HepG2 (cell line): ENCODE results near the gene POLR2H. TPM values are rescaled to one million over a fixed set of nuclear protein-coding genes. Genes with fewer than 3 reads are reported as not detected.

Experiments used
- BORCS8-MEF2B ChIP-seq: sonication (generic); formaldehyde crosslinking; IDR thresholded peaks from 2 replicates; pipeline ENCODE4 v1.8.0; 2022; ENCODE audit warnings: mild to moderate bottlenecking, missing genetic modification reagents
- GATAD2A ChIP-seq: IDR thresholded peaks from 2 replicates; pipeline ENCODE4 v1.6.1; 2016
- KLF12 ChIP-seq: sonication (generic); formaldehyde crosslinking; IDR thresholded peaks from 2 replicates; pipeline ENCODE4 v1.4.0; 2020; ENCODE audit warnings: missing genetic modification reagents, borderline replicate concordance
- NBN ChIP-seq: fragments of 450-650 bp; conservative IDR thresholded peaks from 2 replicates; pipeline ENCODE4 v1.6.1; 2017
- NR2F6 ChIP-seq, 2 experiments: IDR thresholded peaks; 2 replicates each; pipeline ENCODE4 v1.6.1; 2016; ENCODE audit warnings: antibody characterized with exemption in 1 of 2, mild to moderate bottlenecking in 1 of 2
- RBM22 ChIP-seq: fragments of 200-400 bp; formaldehyde crosslinking; optimal IDR thresholded peaks from 2 replicates; pipeline ENCODE3; 2017; ENCODE audit warnings: mild to moderate bottlenecking, low read length, moderate library complexity
- SPEN ChIP-seq: sonication (generic); formaldehyde crosslinking; IDR thresholded peaks from 2 replicates; pipeline ENCODE4 v1.5.1; 2020; ENCODE audit warnings: low read depth, mild to moderate bottlenecking, missing genetic modification reagents
- STAG1 ChIP-seq: sonication (generic); formaldehyde crosslinking; IDR thresholded peaks from 2 replicates; pipeline ENCODE4 v1.4.0; 2020; ENCODE audit warnings: missing genetic modification reagents
- XRCC5 ChIP-seq: fragments of 200-400 bp; formaldehyde crosslinking; optimal IDR thresholded peaks from 2 replicates; pipeline ENCODE3; 2017; ENCODE audit warnings: mild to moderate bottlenecking, low read length
- ZBTB8A ChIP-seq: sonication (generic); formaldehyde crosslinking; IDR thresholded peaks from 2 replicates; pipeline ENCODE4 v1.4.0; 2020; ENCODE audit warnings: mild to moderate bottlenecking, low read depth, missing genetic modification reagents, borderline replicate concordance
- ZFP36 ChIP-seq: fragments of 150-350 bp; IDR thresholded peaks from 2 replicates; pipeline ENCODE4 v1.6.1; 2018; ENCODE audit warnings: borderline replicate concordance, low read length, low read depth; ENCODE audit not compliant: partially characterized antibody
- ZNF337 ChIP-seq: sonication (generic); formaldehyde crosslinking; IDR thresholded peaks from 2 replicates; pipeline ENCODE4 v1.5.1; 2020; ENCODE audit warnings: missing genetic modification reagents, low read depth, mild to moderate bottlenecking, borderline replicate concordance
- ZNF766 ChIP-seq: sonication (generic); formaldehyde crosslinking; IDR thresholded peaks from 2 replicates; pipeline ENCODE4 v1.5.0; 2020; ENCODE audit warnings: missing genetic modification reagents, borderline replicate concordance
- ZNF816 ChIP-seq: sonication (generic); formaldehyde crosslinking; IDR thresholded peaks from 2 replicates; pipeline ENCODE4 v1.8.0; 2022; ENCODE audit warnings: missing genetic modification reagents, mild to moderate bottlenecking, borderline replicate concordance
- polyA plus RNA-seq, 8 experiments: library from polyadenylated mRNA; depleted of rRNA in 3 of 8; stranded (reverse) in 7 of 8; unstranded in 1 of 8; fragments of >200 nt; fragmentation: Illumina TruSeq in 4 of 8; extraction: Trizol in 4 of 8; gene quantifications; 2 replicates each; pipeline versions ENCODE4 v1.2.1 to v1.2.3, GENCODE V29; 2011 to 2016; ENCODE audit warnings: low read depth in 4 of 8, missing spikeins in 1 of 8, mixed read lengths in 1 of 8; ENCODE audit not compliant: insufficient read depth in 1 of 8
- total RNA-seq, 5 experiments: library from RNA; depleted of rRNA; stranded (reverse); fragments of >200 nt; fragmentation: Illumina TruSeq; extraction: Trizol; gene quantifications; 2 replicates each; pipeline ENCODE4 v1.2.3, GENCODE V29; 2016; ENCODE audit warnings: low read depth in 1 of 5
- TF ChIP-seq, protein P1 (sequence below): IDR thresholded peaks from 2 replicates; pipeline ENCODE4 v1.6.1; 2016; ENCODE audit warnings: control low read depth
- TF ChIP-seq, protein P2 (sequence below): sonication (generic); formaldehyde crosslinking; IDR thresholded peaks from 2 replicates; pipeline ENCODE4 v1.5.1; 2020; ENCODE audit warnings: mild to moderate bottlenecking, moderate library complexity, missing genetic modification reagents
- TF ChIP-seq, protein P3 (sequence below): sonication (generic); formaldehyde crosslinking; IDR thresholded peaks from 2 replicates; pipeline ENCODE4 v1.9.0; 2022; ENCODE audit warnings: missing genetic modification reagents, mild to moderate bottlenecking, borderline replicate concordance
- TF ChIP-seq, protein P4 (sequence below): sonication (generic); IDR thresholded peaks from 2 replicates; pipeline ENCODE4 v1.6.1; 2016; ENCODE audit warnings: low read depth, borderline replicate concordance
- TF ChIP-seq, protein P5 (sequence below): sonication (generic); formaldehyde crosslinking; IDR thresholded peaks from 2 replicates; pipeline ENCODE4 v1.5.0; 2020; ENCODE audit warnings: mild to moderate bottlenecking, missing genetic modification reagents, moderate library complexity
- TF ChIP-seq, protein P6 (sequence below): sonication (generic); formaldehyde crosslinking; IDR thresholded peaks from 2 replicates; pipeline ENCODE4 v1.8.1; 2023; ENCODE audit warnings: mild to moderate bottlenecking, moderate library complexity, missing genetic modification reagents

Gene POLR2H
- total and polyA plus RNA-seq, 2 of the 13 experiments (the other 11 are each of a cell fraction or from before 2014, with no cell fraction given): 118 to 194 TPM

DNA sequence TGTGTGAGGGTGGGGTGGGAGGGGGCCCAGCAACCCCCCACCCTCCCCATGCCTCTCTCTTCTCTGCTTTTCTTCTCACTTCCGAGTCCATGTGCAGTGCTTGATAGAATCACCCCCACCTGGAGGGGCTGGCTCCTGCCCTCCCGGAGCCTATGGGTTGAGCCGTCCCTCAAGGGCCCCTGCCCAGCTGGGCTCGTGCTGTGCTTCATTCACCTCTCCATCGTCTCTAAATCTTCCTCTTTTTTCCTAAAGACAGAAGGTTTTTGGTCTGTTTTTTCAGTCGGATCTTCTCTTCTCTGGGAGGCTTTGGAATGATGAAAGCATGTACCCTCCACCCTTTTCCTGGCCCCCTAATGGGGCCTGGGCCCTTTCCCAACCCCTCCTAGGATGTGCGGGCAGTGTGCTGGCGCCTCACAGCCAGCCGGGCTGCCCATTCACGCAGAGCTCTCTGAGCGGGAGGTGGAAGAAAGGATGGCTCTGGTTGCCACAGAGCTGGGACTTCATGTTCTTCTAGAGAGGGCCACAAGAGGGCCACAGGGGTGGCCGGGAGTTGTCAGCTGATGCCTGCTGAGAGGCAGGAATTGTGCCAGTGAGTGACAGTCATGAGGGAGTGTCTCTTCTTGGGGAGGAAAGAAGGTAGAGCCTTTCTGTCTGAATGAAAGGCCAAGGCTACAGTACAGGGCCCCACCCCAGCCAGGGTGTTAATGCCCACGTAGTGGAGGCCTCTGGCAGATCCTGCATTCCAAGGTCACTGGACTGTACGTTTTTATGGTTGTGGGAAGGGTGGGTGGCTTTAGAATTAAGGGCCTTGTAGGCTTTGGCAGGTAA, 16.0 kb upstream of the POLR2H start (continued):
- TF ChIP-seq SPEN (CRISPR knock-in tag) (0 out of 2 replicates have a peak, but pooled peaks have one; percentile 37), NR2F6 (IDR thresholded peaks at IDR 0.05) (no peak), NR2F6 (CRISPR knock-in tag; IDR thresholded peaks at IDR 0.05) (0 out of 2 replicates have a peak, but pooled peaks have one; percentile 9), ZFP36 (no peak), ZNF816 (CRISPR knock-in tag) (no peak), KLF12 (CRISPR knock-in tag) (no peak), NBN (no peak), ZBTB8A (no peak), BORCS8-MEF2B (CRISPR knock-in tag) (peak; percentile 48; the same call in 1 of the 2 replicates), XRCC5 (peak; percentile 77), ZNF766 (CRISPR knock-in tag) (no peak), RBM22 (peak; percentile 82), STAG1 (peak; percentile 49), ZNF337 (CRISPR knock-in tag) (no peak), GATAD2A (CRISPR knock-in tag) (0 out of 2 replicates have a peak, but pooled peaks have one; percentile 27)
- TF ChIP-seq, protein P1, sequence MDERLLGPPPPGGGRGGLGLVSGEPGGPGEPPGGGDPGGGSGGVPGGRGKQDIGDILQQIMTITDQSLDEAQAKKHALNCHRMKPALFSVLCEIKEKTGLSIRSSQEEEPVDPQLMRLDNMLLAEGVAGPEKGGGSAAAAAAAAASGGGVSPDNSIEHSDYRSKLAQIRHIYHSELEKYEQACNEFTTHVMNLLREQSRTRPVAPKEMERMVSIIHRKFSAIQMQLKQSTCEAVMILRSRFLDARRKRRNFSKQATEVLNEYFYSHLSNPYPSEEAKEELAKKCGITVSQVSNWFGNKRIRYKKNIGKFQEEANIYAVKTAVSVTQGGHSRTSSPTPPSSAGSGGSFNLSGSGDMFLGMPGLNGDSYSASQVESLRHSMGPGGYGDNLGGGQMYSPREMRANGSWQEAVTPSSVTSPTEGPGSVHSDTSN (CRISPR knock-in tag): peak; percentile 59; the same call in 1 of the 2 replicates
- TF ChIP-seq, protein P2, sequence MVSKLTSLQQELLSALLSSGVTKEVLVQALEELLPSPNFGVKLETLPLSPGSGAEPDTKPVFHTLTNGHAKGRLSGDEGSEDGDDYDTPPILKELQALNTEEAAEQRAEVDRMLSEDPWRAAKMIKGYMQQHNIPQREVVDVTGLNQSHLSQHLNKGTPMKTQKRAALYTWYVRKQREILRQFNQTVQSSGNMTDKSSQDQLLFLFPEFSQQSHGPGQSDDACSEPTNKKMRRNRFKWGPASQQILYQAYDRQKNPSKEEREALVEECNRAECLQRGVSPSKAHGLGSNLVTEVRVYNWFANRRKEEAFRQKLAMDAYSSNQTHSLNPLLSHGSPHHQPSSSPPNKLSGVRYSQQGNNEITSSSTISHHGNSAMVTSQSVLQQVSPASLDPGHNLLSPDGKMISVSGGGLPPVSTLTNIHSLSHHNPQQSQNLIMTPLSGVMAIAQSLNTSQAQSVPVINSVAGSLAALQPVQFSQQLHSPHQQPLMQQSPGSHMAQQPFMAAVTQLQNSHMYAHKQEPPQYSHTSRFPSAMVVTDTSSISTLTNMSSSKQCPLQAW (CRISPR knock-in tag): 0 out of 2 replicates have a peak, but pooled peaks have one; percentile 24
- TF ChIP-seq, protein P3, sequence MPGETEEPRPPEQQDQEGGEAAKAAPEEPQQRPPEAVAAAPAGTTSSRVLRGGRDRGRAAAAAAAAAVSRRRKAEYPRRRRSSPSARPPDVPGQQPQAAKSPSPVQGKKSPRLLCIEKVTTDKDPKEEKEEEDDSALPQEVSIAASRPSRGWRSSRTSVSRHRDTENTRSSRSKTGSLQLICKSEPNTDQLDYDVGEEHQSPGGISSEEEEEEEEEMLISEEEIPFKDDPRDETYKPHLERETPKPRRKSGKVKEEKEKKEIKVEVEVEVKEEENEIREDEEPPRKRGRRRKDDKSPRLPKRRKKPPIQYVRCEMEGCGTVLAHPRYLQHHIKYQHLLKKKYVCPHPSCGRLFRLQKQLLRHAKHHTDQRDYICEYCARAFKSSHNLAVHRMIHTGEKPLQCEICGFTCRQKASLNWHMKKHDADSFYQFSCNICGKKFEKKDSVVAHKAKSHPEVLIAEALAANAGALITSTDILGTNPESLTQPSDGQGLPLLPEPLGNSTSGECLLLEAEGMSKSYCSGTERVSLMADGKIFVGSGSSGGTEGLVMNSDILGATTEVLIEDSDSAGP (CRISPR knock-in tag): 0 out of 2 replicates have a peak, but pooled peaks have one; percentile 14
- TF ChIP-seq, protein P4, sequence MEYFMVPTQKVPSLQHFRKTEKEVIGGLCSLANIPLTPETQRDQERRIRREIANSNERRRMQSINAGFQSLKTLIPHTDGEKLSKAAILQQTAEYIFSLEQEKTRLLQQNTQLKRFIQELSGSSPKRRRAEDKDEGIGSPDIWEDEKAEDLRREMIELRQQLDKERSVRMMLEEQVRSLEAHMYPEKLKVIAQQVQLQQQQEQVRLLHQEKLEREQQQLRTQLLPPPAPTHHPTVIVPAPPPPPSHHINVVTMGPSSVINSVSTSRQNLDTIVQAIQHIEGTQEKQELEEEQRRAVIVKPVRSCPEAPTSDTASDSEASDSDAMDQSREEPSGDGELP: peak; percentile 96
- TF ChIP-seq, protein P5, sequence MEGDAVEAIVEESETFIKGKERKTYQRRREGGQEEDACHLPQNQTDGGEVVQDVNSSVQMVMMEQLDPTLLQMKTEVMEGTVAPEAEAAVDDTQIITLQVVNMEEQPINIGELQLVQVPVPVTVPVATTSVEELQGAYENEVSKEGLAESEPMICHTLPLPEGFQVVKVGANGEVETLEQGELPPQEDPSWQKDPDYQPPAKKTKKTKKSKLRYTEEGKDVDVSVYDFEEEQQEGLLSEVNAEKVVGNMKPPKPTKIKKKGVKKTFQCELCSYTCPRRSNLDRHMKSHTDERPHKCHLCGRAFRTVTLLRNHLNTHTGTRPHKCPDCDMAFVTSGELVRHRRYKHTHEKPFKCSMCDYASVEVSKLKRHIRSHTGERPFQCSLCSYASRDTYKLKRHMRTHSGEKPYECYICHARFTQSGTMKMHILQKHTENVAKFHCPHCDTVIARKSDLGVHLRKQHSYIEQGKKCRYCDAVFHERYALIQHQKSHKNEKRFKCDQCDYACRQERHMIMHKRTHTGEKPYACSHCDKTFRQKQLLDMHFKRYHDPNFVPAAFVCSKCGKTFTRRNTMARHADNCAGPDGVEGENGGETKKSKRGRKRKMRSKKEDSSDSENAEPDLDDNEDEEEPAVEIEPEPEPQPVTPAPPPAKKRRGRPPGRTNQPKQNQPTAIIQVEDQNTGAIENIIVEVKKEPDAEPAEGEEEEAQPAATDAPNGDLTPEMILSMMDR: peak; percentile 73
- TF ChIP-seq, protein P6, sequence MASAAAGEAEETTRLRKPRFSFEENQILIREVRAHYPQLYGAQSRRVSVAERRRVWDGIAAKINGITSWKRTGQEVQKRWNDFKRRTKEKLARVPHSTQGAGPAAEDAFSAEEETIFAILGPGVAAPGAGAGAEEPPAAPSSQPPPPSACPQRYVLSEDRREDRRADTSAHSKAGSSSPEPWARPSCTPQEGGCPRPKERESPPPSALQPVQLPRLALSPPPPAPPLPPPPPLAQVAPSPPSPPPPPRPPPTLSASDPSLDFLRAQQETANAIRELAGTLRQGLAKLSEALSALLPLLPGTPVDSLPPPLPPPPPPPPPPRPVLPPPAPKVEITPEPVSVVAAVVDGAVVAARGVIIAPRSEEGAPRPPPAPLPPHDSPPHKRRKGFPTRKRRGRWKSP: no peak
